ENCODE results near the gene DLGAP3. TPM values are rescaled to one million over a fixed set of nuclear protein-coding genes. Genes with fewer than 3 reads are reported as not detected.

DLGAP3 gene
- total RNA-seq, 1 experiment from 2014 or later = 7.3 TPM

DNA sequence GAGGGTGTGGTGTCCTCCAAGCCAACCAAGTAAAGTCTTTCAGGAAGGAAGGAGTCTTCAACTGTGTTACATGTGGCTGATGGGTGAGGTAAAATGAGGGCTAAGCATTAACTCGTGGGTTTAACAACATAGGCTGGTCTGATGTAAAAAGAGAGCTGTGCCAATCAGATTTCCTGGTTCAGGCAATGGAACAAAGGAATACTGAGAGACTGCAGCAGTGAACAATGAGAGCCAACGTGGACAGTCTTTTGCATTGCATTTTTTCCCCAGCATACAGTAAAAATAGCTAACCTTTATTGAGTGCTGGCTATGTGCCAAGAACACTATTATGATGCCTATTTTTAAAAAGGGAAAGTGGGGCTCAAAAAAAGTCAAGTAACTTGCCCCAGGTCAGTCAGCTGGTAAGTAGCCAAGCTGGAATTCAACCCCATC, 31.1 kb downstream of the DLGAP3 start:
- no peak overlapping the region for H3K27ac ChIP-seq (ENCODE audit: insufficient read length, low read depth, low read length)
- H3K27me3 Mint-ChIP-seq (ENCODE audit: low read depth) = peaks cover 24% of the 10 kb centered on the region
- H3K27ac Mint-ChIP-seq = no peak overlapping the region
- H3T11ph ChIP-seq (ENCODE audit: low read length) = no peak overlapping the region
- no peaks in the 10 kb centered on the region for H3K36me3 Mint-ChIP-seq (ENCODE audit: insufficient read depth in 1 of 3, low read depth in 3 of 3)
- no CpG with 5 or more reads among the region's 2 CpGs for WGBS (ENCODE audit: extremely low coverage, insufficient read length, low lambda C conversion rate)
- no peak overlapping the region for H2BK12ac ChIP-seq (ENCODE audit: insufficient read length, low read depth, low read length)
- H3K79me1 ChIP-seq (ENCODE audit: insufficient read depth, low read depth, low read length, poor library complexity, severe bottlenecking) = no peaks in the 10 kb centered on the region
- no peak overlapping the region for H4K5ac ChIP-seq (ENCODE audit: insufficient read length, low read depth, low read length)
- no peaks in the 10 kb centered on the region for H3K79me2 ChIP-seq (ENCODE audit: insufficient read depth, low read length)
- no peak overlapping the region for H3K4me2 ChIP-seq (ENCODE audit: insufficient read depth, insufficient read length, low read length)
- H3K4me1 Mint-ChIP-seq = peaks cover 9 to 12% of the 10 kb centered on the region in 2 experiments
- H3K9me3 Mint-ChIP-seq = peaks cover under 1% of the 10 kb centered on the region in 2 experiments; a peak in 2 of 5 replicates
- H3K4ac ChIP-seq (ENCODE audit: low read depth, low read length) = no peak overlapping the region
- H3K23me2 ChIP-seq (ENCODE audit: insufficient read length, low read depth, low read length, poor library complexity, severe bottlenecking) = no peaks in the 10 kb centered on the region
- H4K8ac ChIP-seq (replicated peaks; ENCODE audit: insufficient read length, low read depth, low read length) = no peak overlapping the region
- no peaks in the 10 kb centered on the region for H3K27me3 ChIP-seq (ENCODE audit: insufficient read depth, low read length)
- no peak overlapping the region for H2AK5ac ChIP-seq (ENCODE audit: insufficient read length, low read length)
- no peak overlapping the region for H4K91ac ChIP-seq (ENCODE audit: insufficient read length, low read depth, low read length)
- no peak overlapping the region for H2BK120ac ChIP-seq (ENCODE audit: low read depth, low read length, poor library complexity, severe bottlenecking)
- no peaks in the 10 kb centered on the region for H3K9me3 ChIP-seq (ENCODE audit: control insufficient read depth, low read depth, low read length)
- H3K4me3 Mint-ChIP-seq = no peak overlapping the region
- H3K23ac ChIP-seq (ENCODE audit: insufficient read length, low read depth, low read length) = no peak overlapping the region
- H3K56ac ChIP-seq (ENCODE audit: insufficient read length, low read depth, low read length) = no peak overlapping the region
- H4K20me1 ChIP-seq (ENCODE audit: control insufficient read depth, insufficient read depth, insufficient read length) = no peaks in the 10 kb centered on the region
- H2BK15ac ChIP-seq (ENCODE audit: low read depth, low read length) = no peak overlapping the region
- no peaks in the 10 kb centered on the region for H3K4me1 ChIP-seq (ENCODE audit: insufficient read depth, low read length)
- H2AFZ ChIP-seq (ENCODE audit: low read length) = no peak overlapping the region
- no peak overlapping the region for H3K14ac ChIP-seq (ENCODE audit: insufficient read depth, low read length)
- H3K18ac ChIP-seq (ENCODE audit: insufficient read length, low read depth, low read length) = no peak overlapping the region
- TF ChIP-seq, protein P1, sequence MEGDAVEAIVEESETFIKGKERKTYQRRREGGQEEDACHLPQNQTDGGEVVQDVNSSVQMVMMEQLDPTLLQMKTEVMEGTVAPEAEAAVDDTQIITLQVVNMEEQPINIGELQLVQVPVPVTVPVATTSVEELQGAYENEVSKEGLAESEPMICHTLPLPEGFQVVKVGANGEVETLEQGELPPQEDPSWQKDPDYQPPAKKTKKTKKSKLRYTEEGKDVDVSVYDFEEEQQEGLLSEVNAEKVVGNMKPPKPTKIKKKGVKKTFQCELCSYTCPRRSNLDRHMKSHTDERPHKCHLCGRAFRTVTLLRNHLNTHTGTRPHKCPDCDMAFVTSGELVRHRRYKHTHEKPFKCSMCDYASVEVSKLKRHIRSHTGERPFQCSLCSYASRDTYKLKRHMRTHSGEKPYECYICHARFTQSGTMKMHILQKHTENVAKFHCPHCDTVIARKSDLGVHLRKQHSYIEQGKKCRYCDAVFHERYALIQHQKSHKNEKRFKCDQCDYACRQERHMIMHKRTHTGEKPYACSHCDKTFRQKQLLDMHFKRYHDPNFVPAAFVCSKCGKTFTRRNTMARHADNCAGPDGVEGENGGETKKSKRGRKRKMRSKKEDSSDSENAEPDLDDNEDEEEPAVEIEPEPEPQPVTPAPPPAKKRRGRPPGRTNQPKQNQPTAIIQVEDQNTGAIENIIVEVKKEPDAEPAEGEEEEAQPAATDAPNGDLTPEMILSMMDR (conservative IDR thresholded peaks at IDR 0.05) = no peak
- H2BK20ac ChIP-seq (ENCODE audit: low read depth, low read length, poor library complexity, severe bottlenecking) = no peak overlapping the region
- no peak overlapping the region for H2BK5ac ChIP-seq (ENCODE audit: insufficient read length, low read length)
- H3K9ac ChIP-seq (ENCODE audit: extremely low read depth, insufficient read length, low read length) = no peak overlapping the region
- no peak for DNase-seq
